Osteocyte (in vitro differentiated cells): ENCODE data around the gene LPAR3. TPM values are rescaled to one million over a fixed set of nuclear protein-coding genes. Genes with fewer than 3 reads are reported as not detected.

Experiments used
- DNase-seq: peaks from one replicate; pipeline ENCODE4 v3.0.0; 2021; ENCODE audit warnings: mixed read lengths; ENCODE audit not compliant: unreplicated experiment; ENCODE audit errors: extremely low spot score
- H3K27ac Mint-ChIP-seq: one replicate; pipeline ENCODE4 v1.8.0; 2021; ENCODE audit warnings: mild to moderate bottlenecking, mixed read lengths; ENCODE audit not compliant: unreplicated experiment
- H3K27me3 Mint-ChIP-seq: one replicate; pipeline ENCODE4 v1.8.0; 2021; ENCODE audit warnings: mixed read lengths; ENCODE audit not compliant: unreplicated experiment
- H3K36me3 Mint-ChIP-seq: one replicate; pipeline ENCODE4 v1.8.0; 2021; ENCODE audit warnings: mixed read lengths; ENCODE audit not compliant: unreplicated experiment
- H3K4me1 Mint-ChIP-seq: one replicate; pipeline ENCODE4 v1.8.0; 2021; ENCODE audit warnings: mixed read lengths; ENCODE audit not compliant: unreplicated experiment
- H3K4me3 Mint-ChIP-seq: one replicate; pipeline ENCODE4 v1.8.0; 2021; ENCODE audit warnings: mild to moderate bottlenecking, moderate library complexity, mixed read lengths; ENCODE audit not compliant: unreplicated experiment
- H3K9me3 Mint-ChIP-seq: one replicate; pipeline ENCODE4 v1.8.0; 2021; ENCODE audit warnings: mixed read lengths; ENCODE audit not compliant: unreplicated experiment
- CTCF ChIP-seq: fragments of 200-600 bp; sonication (generic); IDR thresholded peaks from 2 replicates; pipeline ENCODE4 v1.5.0; 2021; ENCODE audit warnings: antibody characterized with exemption, mild to moderate bottlenecking, moderate library complexity
- total RNA-seq: library from RNA; stranded (reverse); gene quantifications from 2 replicates; pipeline ENCODE4 v1.2.1, GENCODE V29; 2021

Gene LPAR3
- total RNA-seq, 1 donor from 2014 or later = not detected

GRCh38 chr1:84774669-84775534, 118.1 kb downstream of the LPAR3 start:
- Mint-ChIP-seq H3K9me3 (no peaks in the 10 kb centered on the region), H3K4me3 (no peak overlapping the region), H3K4me1 (no peaks in the 10 kb centered on the region), H3K36me3 (no peaks in the 10 kb centered on the region), H3K27me3 (peaks cover 51% of the 10 kb centered on the region), H3K27ac (no peak overlapping the region)
- TF ChIP-seq CTCF = no peak
- no peak for DNase-seq

DNA sequence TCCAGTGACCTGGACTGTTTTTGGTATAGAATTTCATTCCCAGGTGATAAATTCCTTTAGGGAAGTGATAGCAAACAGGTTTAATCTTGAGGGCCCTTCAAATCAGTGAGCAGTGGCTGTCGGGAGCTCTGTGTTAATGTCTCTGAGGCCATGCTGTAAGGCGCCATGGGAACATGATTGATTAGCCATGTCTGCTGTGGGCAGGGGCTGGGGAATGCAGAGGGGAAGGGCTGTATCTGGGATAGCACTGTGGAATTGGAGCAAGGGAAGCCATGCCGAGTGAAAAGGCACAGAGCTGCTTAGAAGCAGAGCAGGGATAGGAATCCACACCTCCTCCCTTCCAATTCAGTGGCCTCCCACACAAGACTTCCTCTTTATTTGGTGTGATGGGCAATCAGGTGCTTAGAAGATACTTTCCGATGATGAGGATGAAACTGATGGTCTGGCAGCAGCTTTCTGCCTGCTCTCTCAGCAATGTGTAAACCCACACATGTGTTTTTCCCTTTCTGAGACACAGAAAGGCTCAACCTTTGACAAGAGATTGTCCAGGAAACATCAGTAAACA, 119.0 kb downstream of the LPAR3 start:
- Mint-ChIP-seq H3K4me1 (no peaks in the 10 kb centered on the region), H3K36me3 (no peaks in the 10 kb centered on the region), H3K27ac (no peak overlapping the region), H3K27me3 (peaks cover 54% of the 10 kb centered on the region), H3K4me3 (no peak overlapping the region), H3K9me3 (no peaks in the 10 kb centered on the region)
- no peak for TF ChIP-seq CTCF
- DNase-seq = no peak

- DNase-seq = no peak
- no peak for TF ChIP-seq CTCF
- Mint-ChIP-seq H3K4me3 (no peak overlapping the region), H3K27ac (no peak overlapping the region), H3K4me1 (no peaks in the 10 kb centered on the region), H3K36me3 (no peaks in the 10 kb centered on the region), H3K9me3 (no peaks in the 10 kb centered on the region), H3K27me3 (peaks cover 60% of the 10 kb centered on the region)
These were observed 119.8 kb downstream of the LPAR3 start for GRCh38 chr1:84773195-84773594.

DNA sequence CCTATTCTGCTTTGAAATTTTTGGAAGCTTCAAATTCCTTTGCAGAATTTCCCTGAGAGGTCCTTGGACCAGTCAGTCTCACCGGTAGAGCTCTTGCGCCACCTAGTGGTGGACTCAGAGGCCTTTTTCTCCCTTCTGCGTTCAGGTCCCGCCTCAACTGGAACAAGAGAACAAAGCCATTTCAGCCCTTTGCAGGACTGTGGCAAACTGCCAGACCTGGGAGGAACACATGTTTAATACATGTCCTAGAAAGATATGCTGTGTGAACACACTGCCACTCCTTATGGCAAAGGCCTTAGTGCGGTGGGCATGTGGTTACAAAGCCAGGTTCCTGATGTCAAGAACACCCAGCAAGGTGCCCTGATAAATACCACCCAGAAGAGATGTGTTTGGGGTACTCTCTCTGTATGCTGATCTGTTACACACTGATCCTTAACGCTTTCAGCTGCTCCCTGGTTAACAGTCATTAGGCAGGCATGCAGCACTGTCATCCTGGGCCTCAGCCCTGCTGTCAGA, 120.5 kb downstream of the LPAR3 start:
- no peak overlapping the region for H3K27ac Mint-ChIP-seq
- no peaks in the 10 kb centered on the region for H3K36me3 Mint-ChIP-seq
- peak; percentile 88 for DNase-seq
- H3K4me1 Mint-ChIP-seq = no peaks in the 10 kb centered on the region
- TF ChIP-seq CTCF = peak; percentile 90
- H3K9me3 Mint-ChIP-seq = no peaks in the 10 kb centered on the region
- H3K4me3 Mint-ChIP-seq = no peak overlapping the region
- H3K27me3 Mint-ChIP-seq = peaks cover 65% of the 10 kb centered on the region

- no peaks in the 10 kb centered on the region for H3K4me1 Mint-ChIP-seq
- H3K4me3 Mint-ChIP-seq = no peak overlapping the region
- DNase-seq = no peak
- TF ChIP-seq CTCF = no peak
- peaks cover 63% of the 10 kb centered on the region for H3K27me3 Mint-ChIP-seq
- no peaks in the 10 kb centered on the region for H3K36me3 Mint-ChIP-seq
- H3K27ac Mint-ChIP-seq = no peak overlapping the region
- H3K9me3 Mint-ChIP-seq = no peaks in the 10 kb centered on the region
These were observed 121.1 kb downstream of the LPAR3 start for GRCh38 chr1:84771895-84772294.
